NCI-H1092 (cell line): ENCODE data around the gene IQSEC1.
"Not testable (repeated sequence)": the region's sequence is repeated elsewhere in the genome, so short reads cannot be mapped to it uniquely, and the experiment has no call there.

ENCODE experiments used
- DNase-seq: peaks from one replicate; lab custom pipeline; 2025; lab: John Stamatoyannopoulos, UW

The IQSEC1 gene

GRCh38 chr3:12893247-12893646, 180.0 kb downstream of the IQSEC1 start:
- no peak for DNase-seq

- DNase-seq: no peak
Observed at GRCh38 chr3:12892840-12893189, 180.4 kb downstream of the IQSEC1 start.

GRCh38 chr3:12891985-12892839, 181.0 kb downstream of the IQSEC1 start:
- peak; percentile 49 for DNase-seq

GRCh38 chr3:12891391-12891984, 181.7 kb downstream of the IQSEC1 start:
- DNase-seq: no peak

- no peak for DNase-seq
Observed at GRCh38 chr3:12890610-12891390, 182.4 kb downstream of the IQSEC1 start.

- DNase-seq: no peak
Observed at GRCh38 chr3:12886736-12887135, 186.5 kb downstream of the IQSEC1 start.

GRCh38 chr3:12886106-12886679, 187.0 kb downstream of the IQSEC1 start:
- no peak for DNase-seq

GRCh38 chr3:12885583-12885930, 187.7 kb downstream of the IQSEC1 start:
- no peak for DNase-seq

GRCh38 chr3:12884790-12885582, 188.2 kb downstream of the IQSEC1 start:
- DNase-seq: no peak

- DNase-seq: no peak
Observed at GRCh38 chr3:12884186-12884680, 189.0 kb downstream of the IQSEC1 start.

GRCh38 chr3:12882336-12883310, 190.6 kb downstream of the IQSEC1 start:
- DNase-seq: no peak

- DNase-seq: not testable (repeated sequence)
Observed at GRCh38 chr3:12881858-12882257, 191.4 kb downstream of the IQSEC1 start.

- no peak for DNase-seq
Observed at GRCh38 chr3:12879191-12879815, 193.9 kb downstream of the IQSEC1 start.

GRCh38 chr3:12878758-12879157, 194.5 kb downstream of the IQSEC1 start:
- DNase-seq: not testable (repeated sequence)

GRCh38 chr3:12878141-12878574, 195.1 kb downstream of the IQSEC1 start:
- no peak for DNase-seq

GRCh38 chr3:12877040-12877439, 196.2 kb downstream of the IQSEC1 start:
- no peak for DNase-seq

- no peak for DNase-seq
Observed at GRCh38 chr3:12875857-12876836, 197.1 kb downstream of the IQSEC1 start.

GRCh38 chr3:12871404-12871983, 201.7 kb downstream of the IQSEC1 start:
- no peak for DNase-seq
